Osteocyte (in vitro differentiated cells): Measurements from ENCODE around the gene NDUFS1. TPM values are rescaled to one million over a fixed set of nuclear protein-coding genes. Genes with fewer than 3 reads are reported as not detected.
"Not testable (repeated sequence)": the region's sequence is repeated elsewhere in the genome, so short reads cannot be mapped to it uniquely, and the experiment has no call there.

Experiments
- DNase-seq: peaks from one replicate; pipeline ENCODE4 v3.0.0; 2021; ENCODE audit warnings: mixed read lengths; ENCODE audit not compliant: unreplicated experiment; ENCODE audit errors: extremely low spot score
- H3K27ac Mint-ChIP-seq: one replicate; pipeline ENCODE4 v1.8.0; 2021; ENCODE audit warnings: mild to moderate bottlenecking, mixed read lengths; ENCODE audit not compliant: unreplicated experiment
- H3K27me3 Mint-ChIP-seq: one replicate; pipeline ENCODE4 v1.8.0; 2021; ENCODE audit warnings: mixed read lengths; ENCODE audit not compliant: unreplicated experiment
- H3K36me3 Mint-ChIP-seq: one replicate; pipeline ENCODE4 v1.8.0; 2021; ENCODE audit warnings: mixed read lengths; ENCODE audit not compliant: unreplicated experiment
- H3K4me1 Mint-ChIP-seq: one replicate; pipeline ENCODE4 v1.8.0; 2021; ENCODE audit warnings: mixed read lengths; ENCODE audit not compliant: unreplicated experiment
- H3K4me3 Mint-ChIP-seq: one replicate; pipeline ENCODE4 v1.8.0; 2021; ENCODE audit warnings: mild to moderate bottlenecking, moderate library complexity, mixed read lengths; ENCODE audit not compliant: unreplicated experiment
- H3K9me3 Mint-ChIP-seq: one replicate; pipeline ENCODE4 v1.8.0; 2021; ENCODE audit warnings: mixed read lengths; ENCODE audit not compliant: unreplicated experiment
- total RNA-seq: library from RNA; stranded (reverse); gene quantifications from 2 replicates; pipeline ENCODE4 v1.2.1, GENCODE V29; 2021
- TF ChIP-seq, protein P1 (sequence below): fragments of 200-600 bp; sonication (generic); IDR thresholded peaks from 2 replicates; pipeline ENCODE4 v1.5.0; 2021; ENCODE audit warnings: antibody characterized with exemption, mild to moderate bottlenecking, moderate library complexity

NDUFS1 gene
- total RNA-seq, 1 donor from 2014 or later = 90.5 TPM

DNA sequence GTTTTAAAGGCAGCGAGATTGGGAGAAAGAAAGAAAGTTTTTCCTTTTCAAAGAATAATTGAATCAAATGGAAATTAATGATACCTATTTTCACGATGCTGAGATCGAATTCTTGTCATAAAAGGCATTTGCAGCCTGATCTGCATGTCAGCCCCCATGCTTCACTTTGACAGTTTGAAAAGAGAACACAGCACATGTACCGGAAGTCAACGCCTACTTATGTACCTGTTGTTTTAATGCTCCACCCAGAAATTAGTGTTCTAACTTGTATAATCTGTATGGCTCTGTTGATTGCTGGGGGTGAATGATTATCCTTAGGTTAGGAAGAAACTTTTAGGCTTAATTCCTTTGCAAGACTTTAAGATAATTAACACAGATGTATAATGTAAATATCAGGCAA is 31.4 kb upstream of the NDUFS1 start:
- no peak overlapping the region for H3K27ac Mint-ChIP-seq
- TF ChIP-seq, protein P1, sequence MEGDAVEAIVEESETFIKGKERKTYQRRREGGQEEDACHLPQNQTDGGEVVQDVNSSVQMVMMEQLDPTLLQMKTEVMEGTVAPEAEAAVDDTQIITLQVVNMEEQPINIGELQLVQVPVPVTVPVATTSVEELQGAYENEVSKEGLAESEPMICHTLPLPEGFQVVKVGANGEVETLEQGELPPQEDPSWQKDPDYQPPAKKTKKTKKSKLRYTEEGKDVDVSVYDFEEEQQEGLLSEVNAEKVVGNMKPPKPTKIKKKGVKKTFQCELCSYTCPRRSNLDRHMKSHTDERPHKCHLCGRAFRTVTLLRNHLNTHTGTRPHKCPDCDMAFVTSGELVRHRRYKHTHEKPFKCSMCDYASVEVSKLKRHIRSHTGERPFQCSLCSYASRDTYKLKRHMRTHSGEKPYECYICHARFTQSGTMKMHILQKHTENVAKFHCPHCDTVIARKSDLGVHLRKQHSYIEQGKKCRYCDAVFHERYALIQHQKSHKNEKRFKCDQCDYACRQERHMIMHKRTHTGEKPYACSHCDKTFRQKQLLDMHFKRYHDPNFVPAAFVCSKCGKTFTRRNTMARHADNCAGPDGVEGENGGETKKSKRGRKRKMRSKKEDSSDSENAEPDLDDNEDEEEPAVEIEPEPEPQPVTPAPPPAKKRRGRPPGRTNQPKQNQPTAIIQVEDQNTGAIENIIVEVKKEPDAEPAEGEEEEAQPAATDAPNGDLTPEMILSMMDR = no peak
- no peaks in the 10 kb centered on the region for H3K9me3 Mint-ChIP-seq
- H3K4me3 Mint-ChIP-seq = no peak overlapping the region
- peaks cover 7% of the 10 kb centered on the region for H3K36me3 Mint-ChIP-seq
- DNase-seq = no peak
- peaks cover 22% of the 10 kb centered on the region for H3K4me1 Mint-ChIP-seq
- H3K27me3 Mint-ChIP-seq = no peaks in the 10 kb centered on the region

DNA sequence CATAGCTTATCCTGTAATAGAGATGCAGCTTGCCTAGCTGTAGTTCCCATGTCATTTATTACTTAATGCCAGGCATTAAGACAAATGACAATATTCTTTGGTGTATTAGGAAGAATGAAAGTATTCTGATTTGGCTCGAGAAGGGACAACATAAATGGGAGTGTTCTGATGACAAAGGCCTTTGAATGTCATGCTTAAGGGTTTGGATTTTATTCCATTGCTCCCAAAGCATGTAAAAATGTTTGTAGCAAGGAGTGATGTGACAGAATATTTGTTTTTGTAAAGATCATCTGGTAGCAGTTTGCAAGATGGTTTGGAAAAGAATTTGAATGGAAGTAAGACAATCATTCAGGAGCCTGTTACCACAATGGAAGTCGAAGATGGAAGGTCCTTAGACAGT is 30.9 kb upstream of the NDUFS1 start:
- TF ChIP-seq, protein P1 = no peak
- no peaks in the 10 kb centered on the region for H3K27me3 Mint-ChIP-seq
- H3K4me3 Mint-ChIP-seq = no peak overlapping the region

DNA sequence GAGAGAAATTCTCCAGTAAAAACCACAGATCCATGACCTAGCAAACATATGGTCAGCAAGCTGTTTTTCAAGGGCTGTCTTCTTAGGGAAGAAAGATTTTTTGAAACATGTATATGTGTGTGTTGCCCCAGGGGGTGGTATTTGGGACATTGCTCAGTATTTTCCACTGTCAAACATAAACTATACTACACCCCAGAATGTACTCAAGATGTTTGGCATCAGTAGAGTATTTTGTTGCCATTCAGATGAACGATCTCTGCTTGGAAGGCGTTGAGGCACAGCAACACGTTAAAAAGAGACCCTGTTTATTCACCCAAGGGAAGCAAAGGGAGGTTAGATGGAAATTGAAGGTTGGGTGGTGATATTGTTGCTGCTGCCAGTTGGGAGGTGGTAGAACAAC is 30.4 kb upstream of the NDUFS1 start:
- H3K4me1 Mint-ChIP-seq = peaks cover 22% of the 10 kb centered on the region
- TF ChIP-seq, protein P1 = no peak
- no peaks in the 10 kb centered on the region for H3K9me3 Mint-ChIP-seq
- peaks cover 7% of the 10 kb centered on the region for H3K36me3 Mint-ChIP-seq
- no peak overlapping the region for H3K4me3 Mint-ChIP-seq
- H3K27ac Mint-ChIP-seq = peak overlapping the region; percentile 48
- no peak for DNase-seq
- H3K27me3 Mint-ChIP-seq = no peaks in the 10 kb centered on the region

More for the DNA sequence above, 30.9 kb upstream of the NDUFS1 start:
- DNase-seq = no peak
- Mint-ChIP-seq H3K9me3 (no peaks in the 10 kb centered on the region), H3K36me3 (peaks cover 7% of the 10 kb centered on the region), H3K27ac (no peak overlapping the region), H3K4me1 (peaks cover 22% of the 10 kb centered on the region)

DNA sequence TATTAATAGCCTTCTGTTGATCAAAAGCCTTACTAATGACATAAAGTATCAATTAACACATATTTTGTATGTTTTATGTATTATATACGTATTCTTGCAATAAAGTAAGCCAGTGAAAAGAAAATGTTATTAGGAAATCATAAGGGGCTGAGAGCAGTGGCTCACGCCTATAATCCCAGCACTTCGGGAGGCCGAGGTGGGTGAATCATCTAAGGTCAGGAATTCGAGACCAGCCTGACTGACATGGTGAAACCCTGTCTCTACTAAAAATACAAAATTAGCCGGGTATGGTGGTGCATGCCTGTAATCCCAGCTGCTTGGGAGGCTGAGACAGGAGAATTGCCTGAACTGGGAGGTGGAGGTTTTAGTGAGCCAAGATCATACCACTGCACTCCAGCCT is 22.3 kb upstream of the NDUFS1 start:
- DNase-seq, H3K4me1 Mint-ChIP-seq, H3K4me3 Mint-ChIP-seq, H3K9me3 Mint-ChIP-seq, H3K36me3 Mint-ChIP-seq, H3K27me3 Mint-ChIP-seq, H3K27ac Mint-ChIP-seq: not testable (repeated sequence)

DNA sequence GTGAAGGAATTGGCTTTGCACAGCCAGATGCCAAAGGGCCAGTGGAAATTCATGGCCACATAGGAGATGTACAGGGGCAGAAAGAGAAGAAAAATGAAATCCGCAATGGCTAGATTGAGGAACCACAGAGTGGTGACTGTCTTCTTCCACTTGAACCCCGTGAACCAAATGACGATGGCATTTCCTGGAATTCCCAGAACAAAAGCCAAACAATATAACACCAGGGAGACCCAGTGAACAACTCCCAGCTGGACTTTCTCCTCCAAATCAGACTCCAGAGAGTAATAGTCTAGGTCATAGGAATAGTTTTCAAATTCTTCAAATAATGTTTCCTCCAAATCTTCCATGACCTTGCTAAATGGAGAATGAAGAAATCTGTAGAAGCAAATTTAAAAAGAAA is 17.7 kb upstream of the NDUFS1 start:
- no peak overlapping the region for H3K4me3 Mint-ChIP-seq
- H3K4me1 Mint-ChIP-seq = no peaks in the 10 kb centered on the region
- TF ChIP-seq, protein P1 = no peak
- no peaks in the 10 kb centered on the region for H3K9me3 Mint-ChIP-seq
- no peak for DNase-seq
- H3K27me3 Mint-ChIP-seq = no peaks in the 10 kb centered on the region
- H3K36me3 Mint-ChIP-seq = peaks cover 7% of the 10 kb centered on the region
- no peak overlapping the region for H3K27ac Mint-ChIP-seq

DNA sequence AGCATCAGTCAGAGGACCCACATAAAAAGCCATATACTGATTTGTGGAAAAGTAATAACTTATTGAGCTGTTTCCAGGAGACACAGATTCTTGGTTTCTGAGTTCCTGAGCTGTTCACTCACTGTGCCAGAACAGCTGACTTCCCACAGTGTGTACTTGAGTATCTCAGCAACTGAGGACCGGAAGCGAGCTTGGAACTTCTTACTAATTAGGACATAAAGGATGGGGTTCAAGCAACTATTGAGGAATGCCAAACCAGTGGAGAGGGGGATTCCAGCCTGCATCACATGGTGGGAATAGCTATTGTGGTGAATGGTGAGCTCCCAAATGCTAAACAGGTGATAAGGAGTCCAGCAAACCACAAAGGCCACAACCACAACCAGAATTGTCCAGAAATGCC is 16.9 kb upstream of the NDUFS1 start:
- Mint-ChIP-seq H3K36me3 (peaks cover 7% of the 10 kb centered on the region), H3K4me1 (no peaks in the 10 kb centered on the region)

More for the DNA sequence above, 16.9 kb upstream of the NDUFS1 start:
- no peak overlapping the region for H3K4me3 Mint-ChIP-seq
- TF ChIP-seq, protein P1 = no peak
- no peaks in the 10 kb centered on the region for H3K27me3 Mint-ChIP-seq
- no peak for DNase-seq
- H3K9me3 Mint-ChIP-seq = no peaks in the 10 kb centered on the region
- H3K27ac Mint-ChIP-seq = no peak overlapping the region
